PFSK-1 (cell line): Measurements from ENCODE around the gene GALNTL6.

Experiments
- FOXP2 ChIP-seq: optimal IDR thresholded peaks from 2 replicates; pipeline ENCODE3; 2011; ENCODE audit warnings: borderline replicate concordance, control low read depth, inconsistent platforms; ENCODE audit not compliant: insufficient read depth; ENCODE audit errors: extremely low read length, extremely low read depth
- POLR2AphosphoS5 ChIP-seq: IDR thresholded peaks from 2 replicates; pipeline ENCODE4 v1.6.1; 2012; ENCODE audit warnings: low read depth, mild to moderate bottlenecking, control low read depth, low read length, moderate library complexity
- REST ChIP-seq, 2 experiments: IDR thresholded peaks; 2 replicates each; pipeline versions ENCODE4 v1.6.1 to v1.8.0; 2011 to 2012; ENCODE audit warnings: low read depth in 2 of 2, low read length in 2 of 2, control low read depth in 1 of 2, inconsistent platforms in 1 of 2, mild to moderate bottlenecking in 1 of 2, moderate library complexity in 1 of 2; ENCODE audit not compliant: insufficient read depth in 1 of 2
- SIN3A ChIP-seq: IDR thresholded peaks from 2 replicates; pipeline ENCODE4 v1.6.1; 2012; ENCODE audit warnings: mild to moderate bottlenecking, low read length, moderate library complexity, borderline replicate concordance; ENCODE audit not compliant: insufficient read depth
- TAF1 ChIP-seq: IDR thresholded peaks from 2 replicates; pipeline ENCODE4 v1.6.1; 2012; ENCODE audit warnings: low read length, control low read depth, borderline replicate concordance; ENCODE audit not compliant: insufficient read depth

The GALNTL6 gene

GRCh38 chr4:172207886-172208285 lies 394.7 kb downstream of the GALNTL6 start:
- TF ChIP-seq TAF1 (no peak), POLR2AphosphoS5 (no peak), SIN3A (no peak), REST (IDR thresholded peaks at IDR 0.05; ENCODE audit: insufficient read depth in 1 of 2, low read depth in 2 of 2, low read length in 2 of 2) (no peak), FOXP2 (no peak)

- TF ChIP-seq POLR2AphosphoS5 = no peak
- no peak for TF ChIP-seq REST (IDR thresholded peaks at IDR 0.05; ENCODE audit: insufficient read depth in 1 of 2, low read depth in 2 of 2, low read length in 2 of 2)
- TF ChIP-seq TAF1 = no peak
- TF ChIP-seq SIN3A = no peak
- TF ChIP-seq FOXP2 = no peak
Observed at GRCh38 chr4:172220679-172221078, 407.5 kb downstream of the GALNTL6 start.

- TF ChIP-seq POLR2AphosphoS5 (no peak), REST (IDR thresholded peaks at IDR 0.05; ENCODE audit: insufficient read depth in 1 of 2, low read depth in 2 of 2, low read length in 2 of 2) (no peak), SIN3A (no peak), FOXP2 (no peak), TAF1 (no peak)
Observed at GRCh38 chr4:172225457-172225856, 412.3 kb downstream of the GALNTL6 start.

- no peak for TF ChIP-seq SIN3A
- TF ChIP-seq REST (IDR thresholded peaks at IDR 0.05; ENCODE audit: insufficient read depth in 1 of 2, low read depth in 2 of 2, low read length in 2 of 2) = no peak
- no peak for TF ChIP-seq FOXP2
- TF ChIP-seq POLR2AphosphoS5 = no peak
- no peak for TF ChIP-seq TAF1
Observed at GRCh38 chr4:172232966-172233365, 419.8 kb downstream of the GALNTL6 start.

- TF ChIP-seq FOXP2 = no peak
- no peak for TF ChIP-seq SIN3A
- no peak for TF ChIP-seq REST (IDR thresholded peaks at IDR 0.05; ENCODE audit: insufficient read depth in 1 of 2, low read depth in 2 of 2, low read length in 2 of 2)
- no peak for TF ChIP-seq TAF1
- TF ChIP-seq POLR2AphosphoS5 = no peak
Observed at GRCh38 chr4:172243551-172243950, 430.3 kb downstream of the GALNTL6 start.
